Loucy (cell line): ENCODE data around the gene IL36A.

Experiments
- CTCF ChIP-seq: fragments of 200-600 bp; sonication (generic); conservative IDR thresholded peaks from 2 replicates; pipeline ENCODE4 v1.5.1; 2014; ENCODE audit warnings: mild to moderate bottlenecking, antibody characterized with exemption, low read length
- EZH2phosphoT487 ChIP-seq: fragments of 200-600 bp; IDR thresholded peaks from 2 replicates; pipeline ENCODE4 v1.6.1; 2018; ENCODE audit warnings: antibody characterized with exemption, mild to moderate bottlenecking, moderate library complexity, borderline replicate concordance

- TF ChIP-seq EZH2phosphoT487 (no peak), CTCF (no peak)
These were observed 32.7 kb upstream of the IL36A start for GRCh38 chr2:112972423-112973086.
